HEK293T (cell line): ENCODE data around the gene NARF.

Source experiments
- FOXK2 ChIP-seq: fragments of 450-650 bp; IDR thresholded peaks from 2 replicates; pipeline ENCODE4 v1.6.1; 2016; ENCODE audit warnings: mild to moderate bottlenecking
- FOXM1 ChIP-seq: fragments of 450-650 bp; IDR thresholded peaks from 2 replicates; pipeline ENCODE4 v1.6.1; 2017; ENCODE audit warnings: mild to moderate bottlenecking, borderline replicate concordance
- ZNF384 ChIP-seq: fragments of 450-650 bp; IDR thresholded peaks from 2 replicates; pipeline ENCODE4 v1.6.1; 2016

DNA sequence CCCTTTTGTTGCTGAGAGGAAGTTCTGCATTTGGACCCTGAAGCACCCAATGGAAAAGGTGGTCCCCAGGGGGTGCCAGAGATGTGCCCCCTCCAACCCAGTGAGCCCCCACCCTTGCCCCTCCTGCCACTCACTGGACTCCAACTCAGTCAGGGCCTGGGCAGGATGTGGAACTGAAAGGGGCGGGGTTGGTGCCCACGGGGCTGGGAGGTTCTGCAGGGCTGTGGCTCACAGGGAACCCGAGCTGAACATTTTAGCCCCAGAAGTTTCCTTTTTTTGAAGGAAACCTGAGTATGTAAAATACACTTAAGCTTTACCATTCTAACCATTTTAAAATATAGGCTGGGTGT, 24.4 kb upstream of the NARF start:
- no peak for TF ChIP-seq ZNF384
- no peak for TF ChIP-seq FOXK2
- no peak for TF ChIP-seq FOXM1
